Tibial nerve (tissue), 3 donors: ENCODE measurements around the gene PTH1R.

ENCODE experiments used
- CTCF ChIP-seq, 5 experiments: fragments of 200-600 bp in 3 of 5; fragments of 450-650 bp in 2 of 5; sonication (generic) in 3 of 5; IDR thresholded peaks; one replicate each; pipeline ENCODE4 v1.5.1; 2016 to 2019; ENCODE audit warnings: antibody characterized with exemption in 5 of 5, mild to moderate bottlenecking in 3 of 5, moderate library complexity in 2 of 5
- POLR2A ChIP-seq, 2 donors: fragments of 450-650 bp; IDR thresholded peaks; one replicate each; pipeline ENCODE4 v1.6.1; 2017; ENCODE audit warnings: antibody characterized with exemption in 2 of 2, mild to moderate bottlenecking in 2 of 2, moderate library complexity in 2 of 2

DNA sequence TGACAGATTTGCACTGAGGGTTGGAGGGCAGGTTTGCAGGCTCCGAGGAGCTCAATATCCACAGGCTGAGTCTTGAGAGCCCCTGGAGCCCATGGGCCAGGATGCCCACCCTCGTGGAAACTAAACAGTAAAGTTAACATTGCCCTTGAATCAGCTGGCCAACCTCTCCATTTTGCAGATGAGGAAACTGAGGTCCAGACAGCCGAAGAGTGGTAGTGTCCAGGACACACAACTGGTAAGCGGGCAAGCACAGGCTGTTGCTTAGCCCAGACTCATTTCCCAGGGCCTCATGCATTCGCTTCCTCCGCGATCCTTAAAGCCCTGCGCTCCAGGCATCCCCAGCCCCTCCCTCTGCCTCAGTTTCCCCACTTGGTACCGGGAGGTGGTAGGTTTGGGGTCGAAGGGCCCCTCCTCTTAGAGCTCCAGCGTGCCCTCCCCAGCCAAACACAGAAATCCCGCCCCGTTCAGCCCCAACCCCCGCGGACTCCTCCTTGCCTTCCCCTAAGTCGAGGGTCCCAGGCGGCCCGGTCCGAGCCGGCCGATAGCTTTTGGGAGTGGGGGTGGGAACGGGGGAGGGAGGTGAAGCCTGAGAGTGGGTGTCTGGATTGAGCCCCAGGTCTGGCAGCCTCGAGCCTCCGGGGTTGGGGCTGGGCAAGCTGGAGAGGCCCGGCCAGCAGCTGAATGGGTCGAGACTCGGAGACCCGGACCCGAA lies 3.5 kb downstream of the PTH1R start:
- TF ChIP-seq CTCF (IDR thresholded peaks at IDR 0.05) (no peak), POLR2A (IDR thresholded peaks at IDR 0.05) (no peak)
